WTC11 (cell line): ENCODE results near the gene NOP9. TPM values are rescaled to one million over a fixed set of nuclear protein-coding genes. Genes with fewer than 3 reads are reported as not detected.

Experiments
- ATAC-seq: fragments of 200-7000 bp; cut with Tn5 transposase; 2 replicates; pipeline ENCODE4 v1.10.0; 2021; ENCODE audit warnings: mild to moderate bottlenecking, moderate library complexity
- CTCF ChIA-PET: fragments of 300-600 bp; sonication (Branson Sonifier 250); formaldehyde crosslinking; loops from one replicate; lab custom pipeline; 2021; ENCODE audit warnings: antibody characterized with exemption; lab: Charles Lee
- POLR2A ChIA-PET: fragments of 350-600 bp; sonication (Branson Sonifier 250); formaldehyde crosslinking; loops from one replicate; lab custom pipeline; 2021; ENCODE audit warnings: antibody characterized with exemption; lab: Charles Lee
- DNase-seq: peaks from one replicate; pipeline ENCODE4 v3.0.0; 2021; ENCODE audit warnings: low spot score
- H3K27ac Mint-ChIP-seq: 2 replicates; pipeline ENCODE4 v1.8.0; 2021; ENCODE audit warnings: mixed read lengths
- H3K27me3 Mint-ChIP-seq: 2 replicates; pipeline ENCODE4 v1.8.0; 2021; ENCODE audit warnings: low read depth, mild to moderate bottlenecking, moderate library complexity, mixed read lengths
- H3K36me3 Mint-ChIP-seq: 2 replicates; pipeline ENCODE4 v1.8.0; 2021; ENCODE audit warnings: mixed read lengths
- H3K4me1 Mint-ChIP-seq: 2 replicates; pipeline ENCODE4 v1.8.0; 2022; ENCODE audit warnings: mixed read lengths
- H3K4me3 Mint-ChIP-seq: 2 replicates; pipeline ENCODE4 v1.8.0; 2021; ENCODE audit warnings: mild to moderate bottlenecking, moderate library complexity, mixed read lengths
- H3K9me3 Mint-ChIP-seq: 2 replicates; pipeline ENCODE4 v1.8.0; 2021; ENCODE audit warnings: mixed read lengths
- ATF3 ChIP-seq: sonication (generic); formaldehyde crosslinking; conservative IDR thresholded peaks from 2 replicates; pipeline ENCODE4 v1.8.1; 2022; ENCODE audit warnings: mild to moderate bottlenecking, missing genetic modification reagents
- ATF6 ChIP-seq: sonication (generic); formaldehyde crosslinking; IDR thresholded peaks from 2 replicates; pipeline ENCODE4 v1.8.1; 2023; ENCODE audit warnings: mild to moderate bottlenecking, missing genetic modification reagents
- ERG ChIP-seq: fragments of 250-450 bp; sonication (Bioruptor Pico); IDR thresholded peaks from 2 replicates; pipeline ENCODE4 v1.8.0; 2021; ENCODE audit warnings: mild to moderate bottlenecking
- ESRRA ChIP-seq: sonication (generic); formaldehyde crosslinking; IDR thresholded peaks from 2 replicates; pipeline ENCODE4 v1.8.1; 2022; ENCODE audit warnings: mild to moderate bottlenecking, missing genetic modification reagents, borderline replicate concordance
- FOXP4 ChIP-seq: sonication (generic); formaldehyde crosslinking; IDR thresholded peaks from 2 replicates; pipeline ENCODE4 v1.8.0; 2022; ENCODE audit warnings: mild to moderate bottlenecking, missing genetic modification reagents
- MLX ChIP-seq: sonication (generic); formaldehyde crosslinking; IDR thresholded peaks from 2 replicates; pipeline ENCODE4 v1.8.1; 2023; ENCODE audit warnings: mild to moderate bottlenecking, missing genetic modification reagents, moderate library complexity
- MYBL2 ChIP-seq: sonication (generic); formaldehyde crosslinking; IDR thresholded peaks from 2 replicates; pipeline ENCODE4 v1.8.1; 2023; ENCODE audit warnings: mild to moderate bottlenecking, moderate library complexity, missing genetic modification reagents
- OVOL2 ChIP-seq: fragments of 250-450 bp; sonication (Bioruptor Pico); IDR thresholded peaks from 2 replicates; pipeline ENCODE4 v1.9.0; 2021; ENCODE audit warnings: mild to moderate bottlenecking, borderline replicate concordance
- PRDM15 ChIP-seq: sonication (generic); formaldehyde crosslinking; IDR thresholded peaks from 2 replicates; pipeline ENCODE4 v1.8.0; 2022; ENCODE audit warnings: missing genetic modification reagents
- SMAD3 ChIP-seq: sonication (generic); formaldehyde crosslinking; IDR thresholded peaks from 2 replicates; pipeline ENCODE4 v1.8.0; 2022; ENCODE audit warnings: missing genetic modification reagents, mild to moderate bottlenecking, borderline replicate concordance
- SMAD4 ChIP-seq: sonication (generic); formaldehyde crosslinking; IDR thresholded peaks from 2 replicates; pipeline ENCODE4 v1.8.0; 2022; ENCODE audit warnings: mild to moderate bottlenecking, missing genetic modification reagents
- ZMAT4 ChIP-seq: fragments of 250-450 bp; sonication (Bioruptor Pico); IDR thresholded peaks from 2 replicates; pipeline ENCODE4 v1.9.0; 2021; ENCODE audit warnings: mild to moderate bottlenecking
- ZNF281 ChIP-seq: sonication (generic); formaldehyde crosslinking; IDR thresholded peaks from 2 replicates; pipeline ENCODE4 v1.8.0; 2023; ENCODE audit warnings: mild to moderate bottlenecking, missing genetic modification reagents
- ZNF423 ChIP-seq: fragments of 250-450 bp; sonication (Bioruptor Pico); IDR thresholded peaks from 2 replicates; pipeline ENCODE4 v2.1.2; 2022; ENCODE audit warnings: mild to moderate bottlenecking, moderate library complexity
- total RNA-seq: library from RNA; stranded (reverse); gene quantifications from 3 replicates; pipeline ENCODE4 v1.2.3, GENCODE V29; 2021

NOP9 gene
- total RNA-seq, 1 experiment from 2014 or later: 44.4 TPM

GRCh38 chr14:24331731-24332267, 32.1 kb downstream of the NOP9 start (continued):
- TF ChIP-seq OVOL2 (CRISPR knock-in tag) (no peak), PRDM15 (CRISPR knock-in tag) (no peak), ATF6 (no peak), ATF3 (CRISPR knock-in tag) (no peak), MLX (CRISPR knock-in tag) (no peak), ZNF423 (CRISPR knock-in tag) (no peak)

- H3K9me3 Mint-ChIP-seq: no peaks in the 10 kb centered on the region
- peak overlapping the region; percentile 78 for H3K4me3 Mint-ChIP-seq
- peak; percentile 82 for DNase-seq
- peaks cover 92% of the 10 kb centered on the region for H3K27me3 Mint-ChIP-seq
- peaks cover 24% of the 10 kb centered on the region for H3K4me1 Mint-ChIP-seq
- H3K27ac Mint-ChIP-seq: no peak overlapping the region
- CTCF ChIA-PET: interaction anchor here (0.7 to 17.1 kb wide), 31 partner anchors 10 to 274 kb away, joined by 3 to 518 read pairs (median 7); partner anchors contain the start of genes CBLN3, CHMP4A, CIDEB and DHRS1
- ATAC-seq: peak; percentile 72
- no peaks in the 10 kb centered on the region for H3K36me3 Mint-ChIP-seq
- POLR2A ChIA-PET: interaction anchor here (0.5 to 2.5 kb wide), 5 partner anchors 90 to 109 kb away, joined by 3 to 9 read pairs (median 4); partner anchors contain the start of genes CBLN3, KHNYN and TINF2
- TF ChIP-seq SMAD3: peak; percentile 87
- TF ChIP-seq PRDM15 (CRISPR knock-in tag): peak; percentile 81
- no peak for TF ChIP-seq ERG (CRISPR knock-in tag)
- TF ChIP-seq MYBL2 (CRISPR knock-in tag): peak; percentile 97
- peak; percentile 96; the same call in 1 of the 2 replicates for TF ChIP-seq ESRRA
- TF ChIP-seq ZNF281 (CRISPR knock-in tag): peak; percentile 98
- peak; percentile 95 for TF ChIP-seq SMAD4 (CRISPR knock-in tag)
- TF ChIP-seq ZMAT4 (CRISPR knock-in tag): no peak
- TF ChIP-seq ATF3 (CRISPR knock-in tag): peak; percentile 93
- peak; percentile 96 for TF ChIP-seq FOXP4
These were observed 32.8 kb downstream of the NOP9 start for GRCh38 chr14:24332268-24332993.
